Right lobe of liver (tissue), 6 donors: ENCODE measurements around the gene TFF3. TPM values are rescaled to one million over a fixed set of nuclear protein-coding genes. Genes with fewer than 3 reads are reported as not detected.

Experiments
- ATAC-seq, 4 donors: fragments of 200-7000 bp; cut with Tn5 transposase; one replicate each; pipeline ENCODE4 v1.9.1; 2020; ENCODE audit warnings: mild to moderate bottlenecking in 4 of 4, moderate library complexity in 4 of 4
- DNase-seq, 3 donors: peaks; one replicate each; pipeline ENCODE4 v3.0.0-alpha.2; 2020
- H3K27ac ChIP-seq, 3 donors: fragments of 200-600 bp; one replicate each; pipeline ENCODE4 v1.8.0; 2022
- H3K27me3 ChIP-seq, 2 donors: fragments of 200-600 bp; one replicate each; pipeline ENCODE4 v1.8.0; 2022
- H3K36me3 ChIP-seq, 4 donors: fragments of 200-600 bp; sonication (generic) in 1 of 4; one replicate each; pipeline versions ENCODE4 v1.5.1 to v1.8.0; 2017 to 2022; ENCODE audit warnings: control low read depth in 1 of 4
- H3K4me1 ChIP-seq, 4 donors: fragments of 200-600 bp; sonication (generic) in 1 of 4; one replicate each; pipeline versions ENCODE4 v1.5.1 to v1.8.0; 2017 to 2022; ENCODE audit warnings: control low read depth in 1 of 4
- H3K4me3 ChIP-seq, 3 donors: fragments of 200-600 bp; one replicate each; pipeline ENCODE4 v1.8.0; 2022
- H3K9me3 ChIP-seq, 4 donors: fragments of 200-600 bp; sonication (generic) in 1 of 4; one replicate each; pipeline versions ENCODE4 v1.5.1 to v1.8.0; 2017 to 2022; ENCODE audit warnings: control low read depth in 1 of 4
- POLR2A ChIP-seq: fragments of 450-650 bp; IDR thresholded peaks from one replicate; pipeline ENCODE4 v1.6.1; 2017; ENCODE audit warnings: antibody characterized with exemption, mild to moderate bottlenecking
- WGBS: methylation state at CpG from one replicate; pipeline ENCODE4 v1.1.6; 2018; ENCODE audit warnings: low coverage, low lambda C conversion rate; ENCODE audit not compliant: insufficient coverage; ENCODE audit errors: missing lambda C conversion rate; 5-methylcytosine and 5-hydroxymethylcytosine counted together
- intact Hi-C, 2 donors: fragments of 100-400 bp; cut with DNase I; formaldehyde crosslinking; loops; one replicate each; pipeline versions ENCODE4 v1.11.2 to v1.14.1; 2022
- total RNA-seq, 6 experiments: library from RNA; depleted of rRNA in 2 of 6; stranded (reverse); fragments of >200 nt in 2 of 6; fragmentation: NEBNext Ultra II Directional in 3 of 6; extraction: Animal tissue kit (Norgen Biotek cat#: 25700) in 3 of 6; gene quantifications; one replicate each; pipeline versions ENCODE4 v1.1.0 to v1.2.4, GENCODE V29; 2016 to 2023
- TF ChIP-seq, protein P1 (sequence below), 4 donors: fragments of 200-600 bp in 3 of 4; fragments of 450-650 bp in 1 of 4; IDR thresholded peaks; one replicate each; pipeline versions ENCODE4 v1.5.1 to v1.8.0; 2016 to 2022; ENCODE audit warnings: antibody characterized with exemption in 4 of 4, mild to moderate bottlenecking in 2 of 4
- donor health status: DM: no; HTN: yes; CAD: no.
- donor health status: DM: no; HTN: no; CAD: no.
- donor health status: DM: no; HTN: no; CAD: no.
- donor health status: DM: no; HTN: yes; CAD: no.
- donor health status: DM: no; HTN: yes; CAD: no.

TFF3 gene
- total RNA-seq, 6 experiments from 2014 or later: 0.88 to 6.8 (median 2.5) TPM

DNA sequence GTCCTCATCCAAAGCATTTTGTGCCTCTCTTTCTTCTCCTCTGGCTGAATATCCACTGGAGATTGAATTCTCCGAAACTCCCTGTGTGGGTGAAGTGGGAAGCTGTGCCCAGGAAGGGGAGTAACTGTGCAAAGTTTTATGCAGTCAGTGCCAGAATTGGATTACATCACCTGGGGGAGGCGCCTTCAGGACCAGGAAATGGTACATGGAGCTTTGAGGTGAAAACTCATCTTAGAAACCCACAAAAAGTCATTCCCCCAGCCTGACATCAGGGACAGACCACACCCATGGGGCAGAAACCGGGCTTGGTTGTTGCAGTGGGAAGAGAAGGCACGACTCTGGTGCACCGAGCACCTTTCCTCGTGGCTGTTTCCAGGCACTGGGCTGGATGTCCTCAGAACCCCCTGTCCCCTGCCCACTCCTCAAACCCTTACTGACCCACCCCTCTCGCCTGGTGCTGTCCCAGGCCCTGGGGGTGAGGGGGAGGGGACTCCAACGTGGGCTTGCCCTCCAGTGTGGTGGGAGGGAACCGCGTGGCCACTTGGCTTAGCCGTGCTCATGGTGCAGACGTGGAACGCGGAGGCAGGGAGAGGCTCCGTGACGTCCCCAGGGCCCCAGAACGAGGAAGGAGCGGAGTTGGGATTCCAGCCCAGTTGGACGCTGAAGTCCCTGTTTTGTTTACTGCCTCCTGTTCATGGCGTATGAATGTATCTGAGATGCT, 15.7 kb downstream of the TFF3 start:
- H3K4me1 ChIP-seq: no peaks in the 10 kb centered on the region
- no peaks in the 10 kb centered on the region for H3K27me3 ChIP-seq
- TF ChIP-seq POLR2A: no peak
- TF ChIP-seq, protein P1, sequence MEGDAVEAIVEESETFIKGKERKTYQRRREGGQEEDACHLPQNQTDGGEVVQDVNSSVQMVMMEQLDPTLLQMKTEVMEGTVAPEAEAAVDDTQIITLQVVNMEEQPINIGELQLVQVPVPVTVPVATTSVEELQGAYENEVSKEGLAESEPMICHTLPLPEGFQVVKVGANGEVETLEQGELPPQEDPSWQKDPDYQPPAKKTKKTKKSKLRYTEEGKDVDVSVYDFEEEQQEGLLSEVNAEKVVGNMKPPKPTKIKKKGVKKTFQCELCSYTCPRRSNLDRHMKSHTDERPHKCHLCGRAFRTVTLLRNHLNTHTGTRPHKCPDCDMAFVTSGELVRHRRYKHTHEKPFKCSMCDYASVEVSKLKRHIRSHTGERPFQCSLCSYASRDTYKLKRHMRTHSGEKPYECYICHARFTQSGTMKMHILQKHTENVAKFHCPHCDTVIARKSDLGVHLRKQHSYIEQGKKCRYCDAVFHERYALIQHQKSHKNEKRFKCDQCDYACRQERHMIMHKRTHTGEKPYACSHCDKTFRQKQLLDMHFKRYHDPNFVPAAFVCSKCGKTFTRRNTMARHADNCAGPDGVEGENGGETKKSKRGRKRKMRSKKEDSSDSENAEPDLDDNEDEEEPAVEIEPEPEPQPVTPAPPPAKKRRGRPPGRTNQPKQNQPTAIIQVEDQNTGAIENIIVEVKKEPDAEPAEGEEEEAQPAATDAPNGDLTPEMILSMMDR (IDR thresholded peaks at IDR 0.05): no peak
- DNase-seq: no peak
- intact Hi-C loops: no loop called here
- H3K9me3 ChIP-seq: no peaks in the 10 kb centered on the region
- H3K4me3 ChIP-seq: no peak overlapping the region
- WGBS: 83% methylated on average over 8 of the region's 20 CpGs
- no peaks in the 10 kb centered on the region for H3K36me3 ChIP-seq
- peak in 2 of 4 donors; percentile 30 to 54 for ATAC-seq
- no peak overlapping the region for H3K27ac ChIP-seq

DNA sequence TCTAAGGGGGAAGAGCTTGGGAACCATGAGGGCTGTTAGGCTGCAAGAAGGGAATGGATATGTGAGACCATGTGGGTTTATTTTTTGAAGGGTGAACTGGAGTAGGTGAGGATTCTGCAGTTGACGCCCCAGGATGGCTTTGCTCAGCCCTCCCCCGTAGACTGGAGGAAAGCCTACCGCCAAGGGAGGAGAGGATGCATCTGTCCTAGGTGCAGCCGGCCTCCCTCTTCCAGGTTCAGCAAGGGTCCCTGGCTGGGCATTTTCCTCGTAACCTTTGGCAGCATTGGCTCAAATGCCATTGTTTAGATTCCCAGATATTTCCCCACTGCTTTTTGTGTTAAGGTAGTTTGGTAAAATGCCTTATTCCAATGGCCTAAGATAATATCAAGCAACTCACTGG, 16.6 kb downstream of the TFF3 start:
- H3K4me1 ChIP-seq: no peaks in the 10 kb centered on the region
- ATAC-seq (no peak), DNase-seq (no peak)
- no peaks in the 10 kb centered on the region for H3K27me3 ChIP-seq
- WGBS: 69% methylated on average over 3 of the region's 5 CpGs
- intact Hi-C loops: no loop called here
- no peak overlapping the region for H3K4me3 ChIP-seq
- H3K9me3 ChIP-seq: no peaks in the 10 kb centered on the region
- TF ChIP-seq POLR2A: no peak
- TF ChIP-seq, protein P1 (IDR thresholded peaks at IDR 0.05): no peak
- H3K36me3 ChIP-seq: no peaks in the 10 kb centered on the region
- H3K27ac ChIP-seq: no peak overlapping the region

DNA sequence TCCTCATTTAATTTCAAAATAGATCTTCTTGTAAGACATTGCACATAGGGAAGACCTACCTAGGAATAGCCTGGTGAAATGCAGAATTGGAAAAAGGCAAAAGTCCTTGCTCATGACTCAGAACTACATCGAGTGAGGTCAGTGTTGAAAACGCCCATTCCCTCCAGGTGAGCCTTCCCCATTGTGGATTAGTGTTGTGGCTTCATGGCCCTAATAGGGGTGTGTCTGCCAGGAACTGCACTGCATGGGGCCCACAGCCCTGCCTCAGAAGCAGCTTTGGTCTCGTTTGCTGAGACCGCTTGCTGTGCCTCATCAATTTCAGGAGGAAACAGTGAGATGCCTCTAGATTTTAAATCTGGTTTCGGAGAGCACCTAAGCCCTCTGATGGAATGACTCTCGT, 17.0 kb downstream of the TFF3 start:
- H3K27ac ChIP-seq: no peak overlapping the region
- H3K4me3 ChIP-seq: no peak overlapping the region
- H3K27me3 ChIP-seq: no peaks in the 10 kb centered on the region
- no peaks in the 10 kb centered on the region for H3K36me3 ChIP-seq
- DNase-seq (no peak), ATAC-seq (no peak)
- no peaks in the 10 kb centered on the region for H3K9me3 ChIP-seq
- intact Hi-C loops: no loop called here
- 62% methylated on average over 3 of the region's 6 CpGs for WGBS
- TF ChIP-seq, protein P1 (IDR thresholded peaks at IDR 0.05): no peak
- no peak for TF ChIP-seq POLR2A
- no peaks in the 10 kb centered on the region for H3K4me1 ChIP-seq

DNA sequence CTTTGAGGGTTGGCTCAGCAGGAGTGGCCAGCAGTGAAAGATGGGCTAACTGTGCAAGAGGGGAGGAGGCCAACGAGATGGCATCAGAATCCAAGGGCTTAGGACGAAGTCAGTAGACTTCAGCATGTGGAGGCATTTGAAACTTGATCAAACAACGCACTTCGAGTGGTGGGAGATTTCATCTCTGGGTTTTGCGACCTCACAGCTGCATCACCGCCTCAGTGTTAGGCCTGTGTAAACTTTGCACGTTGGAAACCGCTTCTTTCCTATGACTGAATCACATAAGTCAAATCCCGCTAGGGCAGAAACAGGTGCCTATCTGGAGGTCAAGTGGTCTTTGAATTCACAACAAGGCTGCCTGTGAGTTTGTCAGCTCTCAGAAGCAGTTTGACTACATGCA, 17.8 kb downstream of the TFF3 start:
- intact Hi-C loops: no loop called here
- DNase-seq (no peak), ATAC-seq (no peak)
- no peak for TF ChIP-seq POLR2A
- TF ChIP-seq, protein P1 (IDR thresholded peaks at IDR 0.05): no peak
- Histone ChIP-seq H3K36me3 (no peaks in the 10 kb centered on the region), H3K4me3 (no peak overlapping the region), H3K27ac (no peak overlapping the region), H3K4me1 (no peaks in the 10 kb centered on the region), H3K27me3 (no peaks in the 10 kb centered on the region), H3K9me3 (no peaks in the 10 kb centered on the region)
- 71% methylated on average over 9 of the region's 9 CpGs for WGBS
